Osteoblast (primary cell): ENCODE measurements around the gene BMPR1B. TPM values are rescaled to one million over a fixed set of nuclear protein-coding genes. Genes with fewer than 3 reads are reported as not detected.

Source experiments
- DNase-seq: peaks from one replicate; pipeline ENCODE4 v3.0.0; 2011; ENCODE audit warnings: low spot score, mixed read lengths; ENCODE audit not compliant: insufficient read length; ENCODE audit errors: missing footprints
- H2AFZ ChIP-seq: 2 replicates; pipeline ENCODE4 v1.6.0; 2011; ENCODE audit warnings: mild to moderate bottlenecking, low read length
- H3K27ac ChIP-seq: 2 replicates; pipeline ENCODE4 v1.5.1; 2011; ENCODE audit warnings: mild to moderate bottlenecking, low read depth, low read length, moderate library complexity
- H3K27me3 ChIP-seq: 2 replicates; pipeline ENCODE4 v1.6.0; 2012; ENCODE audit warnings: mild to moderate bottlenecking, control low read depth, inconsistent platforms, low read length, moderate library complexity; ENCODE audit not compliant: insufficient read depth
- H3K36me3 ChIP-seq: 2 replicates; pipeline ENCODE4 v1.5.1; 2011; ENCODE audit warnings: mild to moderate bottlenecking, low read length, control low read depth, moderate library complexity; ENCODE audit not compliant: insufficient read depth
- H3K4me1 ChIP-seq: 2 replicates; pipeline ENCODE4 v1.5.1; 2011; ENCODE audit warnings: mild to moderate bottlenecking, low read length, control low read depth, moderate library complexity; ENCODE audit not compliant: insufficient read depth
- H3K4me2 ChIP-seq: 2 replicates; pipeline ENCODE4 v1.6.0; 2011; ENCODE audit warnings: mild to moderate bottlenecking, low read length; ENCODE audit not compliant: insufficient read depth
- H3K4me3 ChIP-seq: fragments of 200-600 bp; sonication (generic); 3 replicates; pipeline ENCODE4 v1.5.1; 2012; ENCODE audit warnings: mild to moderate bottlenecking, low read length, inconsistent platforms; ENCODE audit not compliant: insufficient read depth
- H3K79me2 ChIP-seq: 2 replicates; pipeline ENCODE4 v1.6.0; 2012; ENCODE audit warnings: mild to moderate bottlenecking, low read length, control low read depth, inconsistent platforms; ENCODE audit not compliant: insufficient read depth
- H3K9me3 ChIP-seq: 2 replicates; pipeline ENCODE4 v1.5.1; 2011; ENCODE audit warnings: low read depth, low read length, control low read depth
- H4K20me1 ChIP-seq: 2 replicates; pipeline ENCODE4 v1.6.0; 2012; ENCODE audit warnings: mild to moderate bottlenecking, low read length, control low read depth; ENCODE audit not compliant: insufficient read depth
- total RNA-seq: library from RNA; depleted of rRNA; stranded (reverse); fragments of >200 nt; gene quantifications from 2 replicates; pipeline ENCODE4 v1.2.3, GENCODE V29; 2012
- TF ChIP-seq, protein P1 (sequence below): IDR thresholded peaks from 2 replicates; pipeline ENCODE4 v1.5.1; 2011; ENCODE audit warnings: mild to moderate bottlenecking, low read depth, low read length, moderate library complexity; ENCODE audit errors: extremely low read depth

The BMPR1B gene
- total RNA-seq, 1 donor = 2.5 TPM

GRCh38 chr4:94947681-94948108 lies 189.9 kb downstream of the BMPR1B start:
- H3K9me3 ChIP-seq = peaks cover 2% of the 10 kb centered on the region
- no peak overlapping the region for H2AFZ ChIP-seq
- no peak overlapping the region for H3K4me2 ChIP-seq
- no peak overlapping the region for H3K4me3 ChIP-seq
- no peak overlapping the region for H3K27ac ChIP-seq
- H3K27me3 ChIP-seq = no peaks in the 10 kb centered on the region
- H3K79me2 ChIP-seq = no peaks in the 10 kb centered on the region
- no peaks in the 10 kb centered on the region for H3K4me1 ChIP-seq
- H4K20me1 ChIP-seq = no peaks in the 10 kb centered on the region
- no peak for DNase-seq
- H3K36me3 ChIP-seq = no peaks in the 10 kb centered on the region
- TF ChIP-seq, protein P1, sequence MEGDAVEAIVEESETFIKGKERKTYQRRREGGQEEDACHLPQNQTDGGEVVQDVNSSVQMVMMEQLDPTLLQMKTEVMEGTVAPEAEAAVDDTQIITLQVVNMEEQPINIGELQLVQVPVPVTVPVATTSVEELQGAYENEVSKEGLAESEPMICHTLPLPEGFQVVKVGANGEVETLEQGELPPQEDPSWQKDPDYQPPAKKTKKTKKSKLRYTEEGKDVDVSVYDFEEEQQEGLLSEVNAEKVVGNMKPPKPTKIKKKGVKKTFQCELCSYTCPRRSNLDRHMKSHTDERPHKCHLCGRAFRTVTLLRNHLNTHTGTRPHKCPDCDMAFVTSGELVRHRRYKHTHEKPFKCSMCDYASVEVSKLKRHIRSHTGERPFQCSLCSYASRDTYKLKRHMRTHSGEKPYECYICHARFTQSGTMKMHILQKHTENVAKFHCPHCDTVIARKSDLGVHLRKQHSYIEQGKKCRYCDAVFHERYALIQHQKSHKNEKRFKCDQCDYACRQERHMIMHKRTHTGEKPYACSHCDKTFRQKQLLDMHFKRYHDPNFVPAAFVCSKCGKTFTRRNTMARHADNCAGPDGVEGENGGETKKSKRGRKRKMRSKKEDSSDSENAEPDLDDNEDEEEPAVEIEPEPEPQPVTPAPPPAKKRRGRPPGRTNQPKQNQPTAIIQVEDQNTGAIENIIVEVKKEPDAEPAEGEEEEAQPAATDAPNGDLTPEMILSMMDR = no peak

- DNase-seq = no peak
- Histone ChIP-seq H3K4me1 (no peaks in the 10 kb centered on the region), H3K27me3 (no peaks in the 10 kb centered on the region), H3K9me3 (peaks cover 2% of the 10 kb centered on the region), H2AFZ (no peak overlapping the region), H3K79me2 (no peaks in the 10 kb centered on the region), H3K4me3 (no peak overlapping the region), H3K36me3 (no peaks in the 10 kb centered on the region), H4K20me1 (no peaks in the 10 kb centered on the region), H3K27ac (no peak overlapping the region), H3K4me2 (no peak overlapping the region)
- TF ChIP-seq, protein P1 = no peak
Observed at GRCh38 chr4:94954251-94954650, 196.5 kb downstream of the BMPR1B start.

- H3K9me3 ChIP-seq = peaks cover 2% of the 10 kb centered on the region
- H3K4me3 ChIP-seq = no peak overlapping the region
- DNase-seq = no peak
- H3K4me1 ChIP-seq = no peaks in the 10 kb centered on the region
- no peaks in the 10 kb centered on the region for H3K36me3 ChIP-seq
- no peak overlapping the region for H3K4me2 ChIP-seq
- no peak overlapping the region for H2AFZ ChIP-seq
- H4K20me1 ChIP-seq = no peaks in the 10 kb centered on the region
- no peaks in the 10 kb centered on the region for H3K27me3 ChIP-seq
- no peak overlapping the region for H3K27ac ChIP-seq
- TF ChIP-seq, protein P1 = no peak
- H3K79me2 ChIP-seq = no peaks in the 10 kb centered on the region
Observed at GRCh38 chr4:94957030-94957429, 199.3 kb downstream of the BMPR1B start.

GRCh38 chr4:94959307-94959706 lies 201.6 kb downstream of the BMPR1B start:
- Histone ChIP-seq H3K36me3 (no peaks in the 10 kb centered on the region), H3K4me3 (no peak overlapping the region), H2AFZ (no peak overlapping the region), H4K20me1 (no peaks in the 10 kb centered on the region), H3K27ac (no peak overlapping the region), H3K4me1 (no peaks in the 10 kb centered on the region), H3K4me2 (no peak overlapping the region), H3K9me3 (no peaks in the 10 kb centered on the region), H3K27me3 (no peaks in the 10 kb centered on the region), H3K79me2 (no peaks in the 10 kb centered on the region)
- TF ChIP-seq, protein P1 = no peak
- no peak for DNase-seq
